Measurements from ENCODE around the gene SPINK2. TPM values are rescaled to one million over a fixed set of nuclear protein-coding genes. Genes with fewer than 3 reads are reported as not detected.

Gene SPINK2
- total RNA-seq, 2 experiments from 2014 or later: 1.5 to 1.9 TPM

- peak; percentile 49 for ATAC-seq
- peaks cover 3% of the 10 kb centered on the region for H3K36me3 Mint-ChIP-seq
- CTCF ChIA-PET: interaction anchor here (0.6 to 1.3 kb wide), 5 partner anchors 10 to 201 kb away, joined by 3 to 4 read pairs (median 3); no protein-coding TSS in a partner anchor
Measured at GRCh38 chr4:56828784-56829535, 7.5 kb upstream of the SPINK2 start.

GRCh38 chr4:56823933-56824600, 2.6 kb upstream of the SPINK2 start:
- Mint-ChIP-seq H3K36me3 (peaks cover 9% of the 10 kb centered on the region), H3K27ac (no peak overlapping the region), H3K27me3 (peaks cover 44% of the 10 kb centered on the region), H3K4me1 (peaks cover 24% of the 10 kb centered on the region), H3K4me3 (no peak overlapping the region), H3K9me3 (ENCODE audit: low read depth) (no peaks in the 10 kb centered on the region)
- CTCF ChIA-PET: interaction anchor here (0.7 to 1.1 kb wide), 3 partner anchors 26 to 248 kb away, joined by 3 to 4 read pairs (median 3); no protein-coding TSS in a partner anchor
- ATAC-seq: no peak
- no peak for DNase-seq

More at GRCh38 chr4:56828784-56829535, 7.5 kb upstream of the SPINK2 start:
- H3K27ac Mint-ChIP-seq: no peak overlapping the region
- H3K27me3 Mint-ChIP-seq: peaks cover 14% of the 10 kb centered on the region
- DNase-seq: no peak
- H3K4me1 Mint-ChIP-seq: peaks cover 25% of the 10 kb centered on the region
- H3K4me3 Mint-ChIP-seq: no peak overlapping the region
- H3K9me3 Mint-ChIP-seq (ENCODE audit: low read depth): no peaks in the 10 kb centered on the region

GRCh38 chr4:56818797-56819196, 2.7 kb downstream of the SPINK2 start:
- ATAC-seq (no peak), DNase-seq (no peak)
- Mint-ChIP-seq H3K4me1 (peaks cover 33% of the 10 kb centered on the region), H3K27ac (no peak overlapping the region), H3K27me3 (peaks cover 46% of the 10 kb centered on the region), H3K4me3 (no peak overlapping the region), H3K9me3 (ENCODE audit: low read depth) (no peaks in the 10 kb centered on the region), H3K36me3 (peaks cover 7% of the 10 kb centered on the region)
- CTCF ChIA-PET: interaction anchor here (1.2 to 2.3 kb wide), 5 partner anchors 13 to 91 kb away, joined by 3 to 10 read pairs (median 7); no protein-coding TSS in a partner anchor

DNA sequence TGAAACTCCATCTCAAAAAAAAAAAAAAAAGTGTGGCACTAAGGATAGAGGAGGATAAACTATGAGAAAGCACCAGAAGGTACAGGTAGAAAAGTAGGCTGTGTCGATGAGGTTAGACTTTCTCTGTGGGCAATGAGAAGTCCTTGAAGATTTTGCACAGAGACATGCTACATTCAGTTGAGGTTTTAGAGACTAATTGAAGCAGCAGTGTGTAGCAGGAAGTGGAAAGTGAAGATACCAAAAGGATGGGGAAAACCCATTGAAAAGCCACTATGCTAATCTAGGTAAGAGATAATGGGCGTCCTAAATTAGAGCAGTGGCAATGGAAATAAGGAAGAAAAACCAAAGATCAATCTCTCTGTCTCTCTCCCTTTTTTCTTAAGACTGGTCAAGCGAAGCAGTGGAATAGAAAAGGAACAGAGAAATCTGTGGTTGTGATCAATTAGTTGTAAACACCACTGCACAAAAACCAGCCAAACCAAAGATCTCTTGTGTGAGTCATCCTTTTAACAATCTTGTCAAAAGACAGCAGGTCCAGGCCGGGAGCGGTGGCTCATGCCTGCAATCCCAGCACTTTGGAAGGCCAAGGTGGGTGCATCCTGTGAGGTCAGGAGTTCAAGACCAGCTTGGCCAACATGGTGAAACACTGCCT, 3.5 kb downstream of the SPINK2 start:
- Mint-ChIP-seq H3K27me3 (peaks cover 38% of the 10 kb centered on the region), H3K4me3 (peak overlapping the region; percentile 1), H3K9me3 (ENCODE audit: low read depth) (no peaks in the 10 kb centered on the region), H3K4me1 (peaks cover 33% of the 10 kb centered on the region), H3K36me3 (peaks cover 7% of the 10 kb centered on the region), H3K27ac (peak overlapping the region; percentile 71)
- DNase-seq (peak; percentile 62), ATAC-seq (peak; percentile 82)
- CTCF ChIA-PET: interaction anchor here (0.6 to 1.8 kb wide), 7 partner anchors 18 to 870 kb away, joined by 3 to 10 read pairs (median 3); no protein-coding TSS in a partner anchor

GRCh38 chr4:56806666-56807065, 14.8 kb downstream of the SPINK2 start:
- H3K36me3 Mint-ChIP-seq: no peaks in the 10 kb centered on the region
- H3K4me1 Mint-ChIP-seq: peaks cover 39% of the 10 kb centered on the region
- H3K9me3 Mint-ChIP-seq (ENCODE audit: low read depth): no peaks in the 10 kb centered on the region
- H3K27ac Mint-ChIP-seq: no peak overlapping the region
- CTCF ChIA-PET: interaction anchor here (1.5 kb wide), 1 partner anchor 8 kb away, joined by 3 read pairs; no protein-coding TSS in a partner anchor
- DNase-seq (no peak), ATAC-seq (no peak)
- peaks cover 23% of the 10 kb centered on the region for H3K27me3 Mint-ChIP-seq
- H3K4me3 Mint-ChIP-seq: no peak overlapping the region

DNA sequence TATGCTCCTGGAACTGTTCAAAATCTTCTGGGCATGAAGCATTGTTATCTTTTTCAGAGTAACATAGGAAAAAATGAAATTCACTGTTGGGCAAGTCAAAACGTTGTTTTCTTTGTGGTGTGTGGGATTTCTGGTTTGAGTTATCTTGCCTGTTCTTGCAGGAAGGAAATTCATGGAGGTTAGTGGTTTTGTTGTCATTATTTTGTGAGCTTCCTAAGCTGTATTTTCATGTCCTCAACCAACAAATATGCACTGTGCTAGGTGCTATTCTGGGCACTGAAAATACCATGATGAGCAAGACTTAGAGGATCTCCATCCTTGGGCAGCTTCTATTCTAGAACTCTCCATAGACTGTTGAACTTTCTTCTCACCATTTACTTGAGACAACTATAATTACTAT, 16.9 kb downstream of the SPINK2 start:
- Mint-ChIP-seq H3K9me3 (ENCODE audit: low read depth) (no peaks in the 10 kb centered on the region), H3K4me3 (peak overlapping the region; percentile 7), H3K27ac (peak overlapping the region; percentile 62), H3K27me3 (peaks cover 15% of the 10 kb centered on the region), H3K36me3 (no peaks in the 10 kb centered on the region), H3K4me1 (peaks cover 43% of the 10 kb centered on the region)
- CTCF ChIA-PET: interaction anchor here (0.9 to 4.6 kb wide), 8 partner anchors 15 to 379 kb away, joined by 3 to 34 read pairs (median 5); partner anchors contain the start of gene NOA1
- ATAC-seq (peak; percentile 32), DNase-seq (no peak)

GRCh38 chr4:56803471-56803870, 18.0 kb downstream of the SPINK2 start:
- Mint-ChIP-seq H3K36me3 (no peaks in the 10 kb centered on the region), H3K9me3 (ENCODE audit: low read depth) (no peaks in the 10 kb centered on the region), H3K27ac (peak overlapping the region; percentile 47), H3K4me3 (no peak overlapping the region), H3K27me3 (peaks cover 8% of the 10 kb centered on the region), H3K4me1 (peaks cover 45% of the 10 kb centered on the region)
- DNase-seq: peak; percentile 57
- CTCF ChIA-PET: interaction anchor here (0.6 to 4.6 kb wide), 14 partner anchors 16 to 855 kb away, joined by 3 to 34 read pairs (median 4); partner anchors contain the start of genes CEP135 and PAICS
- ATAC-seq: peak; percentile 50

GRCh38 chr4:56799824-56800756, 21.4 kb downstream of the SPINK2 start:
- Mint-ChIP-seq H3K4me3 (peak overlapping the region; percentile 83), H3K4me1 (peaks cover 32% of the 10 kb centered on the region), H3K36me3 (no peaks in the 10 kb centered on the region), H3K27ac (peak overlapping the region; percentile 77), H3K9me3 (ENCODE audit: low read depth) (no peaks in the 10 kb centered on the region), H3K27me3 (peaks cover 2% of the 10 kb centered on the region)
- ATAC-seq (peak; percentile 94), DNase-seq (peak; percentile 92)
- CTCF ChIA-PET: interaction anchor here (0.6 to 2.3 kb wide), 42 partner anchors 9 to 377 kb away, joined by 3 to 27 read pairs (median 3); partner anchors contain the start of genes PPAT and SRP72

DNA sequence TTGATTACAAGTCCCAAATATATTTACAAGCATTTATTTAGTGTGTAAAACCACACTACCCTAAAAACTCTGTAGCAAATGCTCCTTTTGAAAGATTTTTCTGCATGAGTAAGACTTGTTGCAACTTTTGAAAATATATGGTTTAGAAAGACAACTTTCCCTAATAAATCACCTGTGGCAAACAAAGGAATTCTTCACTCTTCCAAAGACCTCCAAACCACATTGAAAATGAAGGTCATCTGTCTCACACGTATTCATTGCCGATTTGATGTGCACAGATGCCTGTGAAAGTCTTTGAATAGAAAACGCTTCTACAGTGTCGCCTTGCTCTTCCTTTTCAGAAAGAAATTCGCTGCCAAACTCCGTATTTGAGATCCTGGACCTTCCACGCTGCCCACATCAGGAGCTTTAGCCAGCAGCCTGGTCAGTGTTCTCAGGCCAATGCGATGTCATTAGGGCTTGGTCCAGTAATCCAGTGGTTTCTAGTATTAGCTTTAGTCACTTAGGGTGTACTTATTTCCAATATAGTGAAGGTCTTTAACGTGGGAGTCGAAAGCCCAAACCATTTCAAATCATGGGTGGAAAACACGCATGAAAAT, 22.2 kb downstream of the SPINK2 start:
- H3K27me3 Mint-ChIP-seq: peaks cover 2% of the 10 kb centered on the region
- DNase-seq (no peak), ATAC-seq (no peak)
- H3K27ac Mint-ChIP-seq: no peak overlapping the region
- H3K9me3 Mint-ChIP-seq (ENCODE audit: low read depth): no peaks in the 10 kb centered on the region
- peaks cover 26% of the 10 kb centered on the region for H3K4me1 Mint-ChIP-seq
- H3K4me3 Mint-ChIP-seq: peak overlapping the region; percentile 83
- CTCF ChIA-PET: interaction anchor here (0.7 to 2.3 kb wide), 33 partner anchors 8 to 376 kb away, joined by 3 to 27 read pairs (median 4); partner anchors contain the start of genes PPAT and SRP72
- no peaks in the 10 kb centered on the region for H3K36me3 Mint-ChIP-seq

GRCh38 chr4:56796211-56796610, 25.3 kb downstream of the SPINK2 start:
- peaks cover 2% of the 10 kb centered on the region for H3K27me3 Mint-ChIP-seq
- no peaks in the 10 kb centered on the region for H3K9me3 Mint-ChIP-seq (ENCODE audit: low read depth)
- CTCF ChIA-PET: interaction anchor here (1.2 to 1.4 kb wide), 2 partner anchors 38 to 141 kb away, joined by 3 to 4 read pairs; no protein-coding TSS in a partner anchor
- ATAC-seq: no peak
- H3K4me3 Mint-ChIP-seq: no peak overlapping the region
- no peaks in the 10 kb centered on the region for H3K36me3 Mint-ChIP-seq
- no peak overlapping the region for H3K27ac Mint-ChIP-seq
- peaks cover 7% of the 10 kb centered on the region for H3K4me1 Mint-ChIP-seq
- DNase-seq: no peak

DNA sequence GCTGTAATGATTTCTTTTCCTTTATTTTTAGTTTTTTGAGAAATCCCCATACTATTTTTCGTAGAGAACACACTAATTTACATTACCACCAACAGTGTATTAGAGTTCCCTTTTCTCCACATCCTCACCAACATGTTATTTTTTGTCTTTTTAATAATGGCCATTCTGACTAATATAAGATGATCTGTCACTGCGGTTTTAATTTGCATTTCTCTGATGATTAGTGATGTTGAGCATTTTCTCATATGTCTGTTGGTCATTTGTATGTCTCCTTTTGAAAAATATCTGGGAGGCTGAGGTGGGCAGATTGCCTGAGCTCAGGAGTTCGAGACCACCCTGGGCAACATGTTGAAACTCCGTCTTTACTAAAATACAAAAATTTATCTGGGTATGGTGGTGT, 30.2 kb downstream of the SPINK2 start:
- no peak for ATAC-seq
- CTCF ChIA-PET: interaction anchor here (0.9 kb wide), 1 partner anchor 8 kb away, joined by 3 read pairs; no protein-coding TSS in a partner anchor
- Mint-ChIP-seq H3K27ac (no peak overlapping the region), H3K4me3 (no peak overlapping the region), H3K36me3 (no peaks in the 10 kb centered on the region), H3K27me3 (no peaks in the 10 kb centered on the region), H3K4me1 (no peaks in the 10 kb centered on the region), H3K9me3 (ENCODE audit: low read depth) (no peaks in the 10 kb centered on the region)
- DNase-seq: no peak

DNA sequence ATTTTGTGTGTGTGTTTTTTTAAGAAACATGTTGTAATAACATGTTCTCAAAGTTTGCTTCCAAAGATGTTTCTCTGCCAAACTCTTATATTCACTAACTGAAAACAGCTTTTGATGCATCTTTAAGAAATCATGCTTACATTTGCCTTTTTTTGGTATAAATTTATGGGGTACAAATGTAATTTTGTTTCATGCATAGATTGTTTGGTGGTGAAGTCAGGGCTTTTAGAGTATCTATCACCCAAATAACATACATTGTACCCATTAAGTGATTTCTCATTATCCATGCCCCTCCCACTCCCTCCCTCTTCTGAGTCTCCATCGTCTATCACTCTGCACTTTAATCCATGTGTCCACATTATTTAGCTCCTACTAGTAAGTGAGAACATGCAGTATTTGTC, 30.8 kb downstream of the SPINK2 start:
- no peak for ATAC-seq
- Mint-ChIP-seq H3K4me3 (no peak overlapping the region), H3K9me3 (ENCODE audit: low read depth) (no peaks in the 10 kb centered on the region), H3K27me3 (peaks cover 4% of the 10 kb centered on the region), H3K36me3 (no peaks in the 10 kb centered on the region), H3K4me1 (no peaks in the 10 kb centered on the region), H3K27ac (no peak overlapping the region)
- CTCF ChIA-PET: interaction anchor here (0.9 to 1.7 kb wide), 2 partner anchors 9 kb away, joined by 3 to 6 read pairs; no protein-coding TSS in a partner anchor
- DNase-seq: no peak

Data from activated CD8-positive, alpha-beta memory T cell treated with anti-CD3 and anti-CD28 coated beads, Interleukin-2, amount 10 ng/mL, durations not matched to agents 7 days and 5 days (primary cell).